ENCODE data around the gene IPPK.

GRCh38 chr9:92626484-92626883 is 43.4 kb downstream of the IPPK start:
- TF ChIP-seq POLR2AphosphoS5 (IDR thresholded peaks at IDR 0.05; ENCODE audit: low read depth, low read length) (no peak), POLR2A (IDR thresholded peaks at IDR 0.05; ENCODE audit: low read depth, low read length) (no peak), TAF1 (IDR thresholded peaks at IDR 0.05; ENCODE audit: borderline replicate concordance, low read depth, low read length) (no peak)

Data from GM12892 (cell line).